Upper lobe of right lung (tissue), 1 donor: ENCODE measurements around the gene PKP1. TPM values are rescaled to one million over a fixed set of nuclear protein-coding genes. Genes with fewer than 3 reads are reported as not detected.

Experiments
- ATAC-seq: fragments of 200-7000 bp; cut with Tn5 transposase; one replicate; pipeline ENCODE4 v1.9.1; 2020; ENCODE audit warnings: mild to moderate bottlenecking, moderate library complexity
- DNase-seq: peaks from one replicate; pipeline ENCODE4 v3.0.0-alpha.2; 2020
- H3K27ac ChIP-seq: fragments of 200-600 bp; one replicate; pipeline ENCODE4 v1.8.0; 2022
- H3K27me3 ChIP-seq: fragments of 200-600 bp; one replicate; pipeline ENCODE4 v1.8.0; 2022; ENCODE audit warnings: mild to moderate bottlenecking
- H3K36me3 ChIP-seq: fragments of 200-600 bp; one replicate; pipeline ENCODE4 v1.8.0; 2022
- H3K4me1 ChIP-seq: fragments of 200-600 bp; one replicate; pipeline ENCODE4 v1.8.0; 2022
- H3K4me3 ChIP-seq: fragments of 200-600 bp; one replicate; pipeline ENCODE4 v1.8.0; 2022; ENCODE audit warnings: mild to moderate bottlenecking
- H3K9me3 ChIP-seq: fragments of 200-600 bp; one replicate; pipeline ENCODE4 v1.8.0; 2022
- intact Hi-C: fragments of 100-400 bp; cut with DNase I; formaldehyde crosslinking; loops from one replicate; pipeline ENCODE4 v1.11.0; 2022
- total RNA-seq: library from RNA; stranded (reverse); fragmentation: NEBNext Ultra II Directional; extraction: Animal tissue kit (Norgen Biotek cat#: 25700); gene quantifications from one replicate; pipeline ENCODE4 v1.2.1, GENCODE V29; 2021
- TF ChIP-seq, protein P1 (sequence below): fragments of 200-600 bp; IDR thresholded peaks from one replicate; pipeline ENCODE4 v1.8.0; 2022; ENCODE audit warnings: antibody characterized with exemption
- donor health status: DM: no; HTN: yes; CAD: no; lungs with severe emphysema.

PKP1 gene
- total RNA-seq, 1 donor from 2014 or later: 0.69 TPM

DNA sequence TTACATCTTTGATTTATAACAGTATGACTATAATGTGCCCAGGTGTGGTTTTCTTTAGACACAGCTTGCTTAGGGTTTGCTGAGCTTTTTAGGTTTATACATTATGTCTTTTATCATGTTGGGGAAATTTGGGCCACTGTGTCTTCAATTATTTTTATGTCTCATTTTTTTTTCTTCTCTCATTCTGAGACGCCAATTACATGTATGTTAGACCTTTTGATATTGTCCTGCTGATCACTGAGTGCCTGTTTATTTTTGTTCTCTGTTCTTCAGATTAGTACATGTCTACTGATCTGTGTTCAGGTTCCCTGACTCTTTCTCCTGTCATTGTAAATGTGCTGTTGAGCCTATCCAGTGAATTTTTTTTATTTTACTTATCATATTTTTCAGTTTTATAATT is 58.1 kb downstream of the PKP1 start:
- Histone ChIP-seq H3K27ac (no peak overlapping the region), H3K9me3 (no peaks in the 10 kb centered on the region), H3K36me3 (no peaks in the 10 kb centered on the region), H3K27me3 (no peaks in the 10 kb centered on the region), H3K4me3 (no peak overlapping the region), H3K4me1 (no peaks in the 10 kb centered on the region)
- ATAC-seq (no peak), DNase-seq (no peak)
- TF ChIP-seq, protein P1, sequence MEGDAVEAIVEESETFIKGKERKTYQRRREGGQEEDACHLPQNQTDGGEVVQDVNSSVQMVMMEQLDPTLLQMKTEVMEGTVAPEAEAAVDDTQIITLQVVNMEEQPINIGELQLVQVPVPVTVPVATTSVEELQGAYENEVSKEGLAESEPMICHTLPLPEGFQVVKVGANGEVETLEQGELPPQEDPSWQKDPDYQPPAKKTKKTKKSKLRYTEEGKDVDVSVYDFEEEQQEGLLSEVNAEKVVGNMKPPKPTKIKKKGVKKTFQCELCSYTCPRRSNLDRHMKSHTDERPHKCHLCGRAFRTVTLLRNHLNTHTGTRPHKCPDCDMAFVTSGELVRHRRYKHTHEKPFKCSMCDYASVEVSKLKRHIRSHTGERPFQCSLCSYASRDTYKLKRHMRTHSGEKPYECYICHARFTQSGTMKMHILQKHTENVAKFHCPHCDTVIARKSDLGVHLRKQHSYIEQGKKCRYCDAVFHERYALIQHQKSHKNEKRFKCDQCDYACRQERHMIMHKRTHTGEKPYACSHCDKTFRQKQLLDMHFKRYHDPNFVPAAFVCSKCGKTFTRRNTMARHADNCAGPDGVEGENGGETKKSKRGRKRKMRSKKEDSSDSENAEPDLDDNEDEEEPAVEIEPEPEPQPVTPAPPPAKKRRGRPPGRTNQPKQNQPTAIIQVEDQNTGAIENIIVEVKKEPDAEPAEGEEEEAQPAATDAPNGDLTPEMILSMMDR: no peak
- intact Hi-C loops: no loop called here

DNA sequence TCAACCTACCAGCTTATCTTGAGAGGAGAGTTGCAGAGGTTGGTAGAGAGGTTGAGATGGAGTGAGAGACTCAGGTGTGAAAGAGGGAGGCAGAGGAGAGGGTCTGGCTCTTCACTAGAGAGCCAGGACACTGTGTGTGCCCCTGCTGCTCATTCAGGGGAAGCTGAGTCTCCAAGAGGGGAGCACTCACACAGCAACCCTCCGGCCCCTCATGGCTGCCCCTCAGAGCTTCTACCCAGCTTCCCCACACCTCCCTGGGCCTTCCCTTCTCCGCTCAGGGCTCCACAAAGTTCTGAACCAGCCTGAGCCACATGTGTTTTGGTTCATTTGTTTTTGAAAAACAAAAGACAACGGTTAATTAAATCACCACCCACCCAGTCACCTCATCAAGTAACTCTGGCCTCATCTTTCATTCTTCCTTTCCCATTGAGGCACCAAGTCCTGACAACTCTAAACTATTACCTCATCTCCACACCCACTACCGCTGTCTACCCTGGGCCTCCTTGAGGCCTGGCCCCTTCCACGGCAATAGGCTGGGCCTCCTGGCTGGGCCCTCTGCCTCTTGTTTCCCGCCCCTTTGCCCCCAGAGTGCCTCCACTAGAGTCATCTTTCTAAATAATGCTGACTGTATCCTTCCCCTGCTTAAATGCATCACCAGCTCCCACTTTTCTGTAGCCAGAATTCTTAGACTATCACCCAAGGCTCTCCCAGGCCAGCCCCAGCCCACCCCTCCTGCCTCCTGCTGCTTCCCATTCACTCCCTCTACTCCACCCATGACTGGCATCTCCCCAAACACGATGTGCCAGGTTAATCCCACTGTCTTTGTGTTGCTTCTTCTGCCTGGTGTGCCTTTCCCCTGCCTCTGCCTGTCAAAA is 61.1 kb downstream of the PKP1 start:
- H3K4me1 ChIP-seq: no peaks in the 10 kb centered on the region
- intact Hi-C loops: no loop called here
- DNase-seq: peak; percentile 57
- H3K27me3 ChIP-seq: no peaks in the 10 kb centered on the region
- ATAC-seq: no peak
- H3K9me3 ChIP-seq: no peaks in the 10 kb centered on the region
- H3K36me3 ChIP-seq: no peaks in the 10 kb centered on the region
- TF ChIP-seq, protein P1: no peak
- no peak overlapping the region for H3K27ac ChIP-seq
- no peak overlapping the region for H3K4me3 ChIP-seq

DNA sequence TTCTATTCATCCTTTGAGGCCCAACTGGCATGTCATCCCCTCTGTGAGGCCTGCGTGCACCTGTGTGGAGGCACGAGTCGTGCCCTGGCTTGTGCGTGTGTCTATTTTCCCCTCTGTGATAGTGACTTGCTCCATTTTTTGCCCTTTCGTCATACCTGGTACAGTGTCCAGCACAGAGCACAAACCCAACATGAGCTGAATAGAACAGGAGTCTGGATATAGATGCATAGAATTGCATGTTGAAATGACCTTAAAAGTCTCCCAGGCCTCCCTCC is 61.7 kb downstream of the PKP1 start:
- Histone ChIP-seq H3K27me3 (no peaks in the 10 kb centered on the region), H3K9me3 (no peaks in the 10 kb centered on the region), H3K4me3 (no peak overlapping the region), H3K36me3 (no peaks in the 10 kb centered on the region), H3K27ac (no peak overlapping the region), H3K4me1 (no peaks in the 10 kb centered on the region)
- DNase-seq (peak; percentile 26), ATAC-seq (no peak)
- intact Hi-C loops: no loop called here
- TF ChIP-seq, protein P1: no peak

DNA sequence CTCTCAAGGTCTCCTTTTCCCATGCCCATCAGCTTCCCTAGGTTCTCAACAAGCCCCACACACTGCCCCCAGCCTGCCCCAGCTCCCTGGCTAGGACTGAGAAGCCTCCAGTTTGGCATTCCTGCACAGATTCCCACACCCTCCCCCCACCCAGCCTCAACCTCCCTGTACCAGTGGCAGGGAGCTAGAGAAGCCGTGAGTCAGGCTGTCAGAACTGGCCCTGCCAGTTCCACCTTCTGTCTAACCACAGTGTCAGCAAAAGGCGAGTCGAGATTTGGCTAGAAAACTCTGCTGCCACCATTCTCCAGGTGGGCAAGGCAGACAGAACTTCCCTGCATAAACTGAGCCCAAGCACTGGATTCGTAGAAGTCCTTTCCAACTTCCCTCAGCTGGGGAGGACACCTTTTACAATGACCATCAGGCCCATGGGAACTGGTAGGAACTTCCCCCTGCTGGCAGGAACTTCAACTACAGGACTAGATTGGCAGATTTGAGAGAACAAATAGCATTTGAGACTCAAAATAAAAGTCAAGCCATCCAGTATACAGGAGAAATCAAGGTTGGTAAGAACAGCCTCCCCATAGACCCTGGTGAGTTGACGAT is 63.1 kb downstream of the PKP1 start:
- ATAC-seq (peak; percentile 61), DNase-seq (peak; percentile 18)
- intact Hi-C loops: no loop called here

DNA sequence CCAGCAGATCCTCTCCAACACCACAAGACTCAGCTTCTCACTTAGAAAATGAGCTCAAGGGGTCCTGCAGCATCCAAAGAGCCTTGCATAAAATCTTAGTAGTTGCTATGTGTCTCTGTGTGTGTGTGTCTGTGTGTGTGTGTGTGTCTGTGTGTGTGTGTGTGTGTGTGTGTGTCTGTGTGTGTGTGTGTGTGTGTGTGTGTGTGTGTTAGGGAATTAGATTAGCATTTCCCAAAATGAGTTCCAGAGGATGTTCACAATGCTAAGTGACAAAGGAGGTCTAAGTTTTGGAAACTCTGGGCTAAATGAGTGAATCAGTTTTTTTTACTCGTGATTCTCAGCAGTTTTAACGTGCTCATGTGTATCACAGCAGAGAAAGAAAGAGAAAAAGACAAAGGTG is 63.7 kb downstream of the PKP1 start:
- ATAC-seq: no peak
- intact Hi-C loops: no loop called here
- H3K4me1 ChIP-seq: no peaks in the 10 kb centered on the region
- no peaks in the 10 kb centered on the region for H3K27me3 ChIP-seq
- TF ChIP-seq, protein P1: no peak
- no peaks in the 10 kb centered on the region for H3K36me3 ChIP-seq
- H3K4me3 ChIP-seq: no peak overlapping the region
- no peak for DNase-seq
- H3K27ac ChIP-seq: no peak overlapping the region
- H3K9me3 ChIP-seq: no peaks in the 10 kb centered on the region

More for the DNA sequence above, 63.1 kb downstream of the PKP1 start:
- no peak overlapping the region for H3K4me3 ChIP-seq
- H3K27me3 ChIP-seq: no peaks in the 10 kb centered on the region
- H3K4me1 ChIP-seq: no peaks in the 10 kb centered on the region
- no peaks in the 10 kb centered on the region for H3K9me3 ChIP-seq
- TF ChIP-seq, protein P1: peak; percentile 59
- H3K27ac ChIP-seq: no peak overlapping the region
- H3K36me3 ChIP-seq: no peaks in the 10 kb centered on the region
